HepG2 (cell line): ENCODE data around the gene FEM1B. TPM values are rescaled to one million over a fixed set of nuclear protein-coding genes. Genes with fewer than 3 reads are reported as not detected.

Experiments used
- ARID5B ChIP-seq: IDR thresholded peaks from 2 replicates; pipeline ENCODE4 v1.4.0; 2020; ENCODE audit warnings: mild to moderate bottlenecking, missing genetic modification reagents
- CREB1 ChIP-seq, 2 experiments: fragments of 450-650 bp in 1 of 2; IDR thresholded peaks; 2 replicates each; pipeline ENCODE4 v1.6.1; 2016 to 2017; ENCODE audit warnings: control low read depth in 1 of 2, mild to moderate bottlenecking in 1 of 2, missing compliant biosample characterization in 1 of 2, missing genetic modification characterization in 1 of 2
- ELF1 ChIP-seq: sonication (generic); formaldehyde crosslinking; IDR thresholded peaks from 2 replicates; pipeline ENCODE4 v1.4.0; 2020; ENCODE audit warnings: missing genetic modification reagents
- ERF ChIP-seq: IDR thresholded peaks from 2 replicates; pipeline ENCODE4 v1.6.1; 2018; ENCODE audit warnings: missing biosample characterization, missing genetic modification reagents
- ETV6 ChIP-seq: sonication (generic); formaldehyde crosslinking; conservative IDR thresholded peaks from 2 replicates; pipeline ENCODE4 v1.4.0; 2020; ENCODE audit warnings: missing genetic modification reagents
- KLF16 ChIP-seq, 2 experiments: sonication (generic) in 1 of 2; formaldehyde crosslinking in 1 of 2; IDR thresholded peaks; 2 replicates each; pipeline versions ENCODE4 v1.6.1 to v1.8.0; 2016 to 2023; ENCODE audit warnings: missing genetic modification reagents in 2 of 2, missing compliant biosample characterization in 1 of 2
- MAF1 ChIP-seq: sonication (generic); formaldehyde crosslinking; IDR thresholded peaks from 2 replicates; pipeline ENCODE4 v1.5.0; 2020; ENCODE audit warnings: missing genetic modification reagents, borderline replicate concordance
- MTA3 ChIP-seq: sonication (generic); formaldehyde crosslinking; IDR thresholded peaks from 2 replicates; pipeline ENCODE4 v1.4.0; 2020; ENCODE audit warnings: missing genetic modification reagents
- NAIF1 ChIP-seq: sonication (generic); formaldehyde crosslinking; IDR thresholded peaks from 2 replicates; pipeline ENCODE4 v1.5.0; 2020; ENCODE audit warnings: mild to moderate bottlenecking, missing genetic modification reagents, borderline replicate concordance
- NFE2L2 ChIP-seq: fragments of 150-350 bp; IDR thresholded peaks from 2 replicates; pipeline ENCODE4 v1.6.1; 2014; ENCODE audit warnings: low read length
- NONO ChIP-seq, 2 experiments: fragments of 450-650 bp in 1 of 2; sonication (generic) in 1 of 2; formaldehyde crosslinking in 1 of 2; IDR thresholded peaks in 1 of 2; conservative IDR thresholded peaks in 1 of 2; 2 replicates each; pipeline versions ENCODE4 v1.6.1 to v1.8.0; 2017 to 2022; ENCODE audit warnings: mild to moderate bottlenecking in 1 of 2, missing genetic modification reagents in 1 of 2, moderate library complexity in 1 of 2
- NPAS2 ChIP-seq: sonication (generic); formaldehyde crosslinking; IDR thresholded peaks from 2 replicates; pipeline ENCODE4 v1.8.0; 2022; ENCODE audit warnings: mild to moderate bottlenecking, missing genetic modification reagents, borderline replicate concordance
- TFAP4 ChIP-seq: sonication (generic); IDR thresholded peaks from 2 replicates; pipeline ENCODE4 v1.6.1; 2016; ENCODE audit warnings: low read depth, borderline replicate concordance
- TOE1 ChIP-seq: sonication (generic); formaldehyde crosslinking; IDR thresholded peaks from 2 replicates; pipeline ENCODE4 v1.4.0; 2020; ENCODE audit warnings: mild to moderate bottlenecking, missing genetic modification reagents
- ZBTB20 ChIP-seq: sonication (generic); formaldehyde crosslinking; IDR thresholded peaks from 2 replicates; pipeline ENCODE4 v1.8.1; 2023; ENCODE audit warnings: missing genetic modification reagents, low read depth, mild to moderate bottlenecking, borderline replicate concordance
- ZKSCAN1 ChIP-seq: fragments of 150-350 bp; IDR thresholded peaks from 2 replicates; pipeline ENCODE4 v1.6.1; 2014; ENCODE audit warnings: low read length
- ZNF432 ChIP-seq: sonication (generic); formaldehyde crosslinking; IDR thresholded peaks from 2 replicates; pipeline ENCODE4 v1.5.0; 2020; ENCODE audit warnings: missing genetic modification reagents, mild to moderate bottlenecking, borderline replicate concordance
- ZNF496 ChIP-seq: sonication (generic); formaldehyde crosslinking; IDR thresholded peaks from 2 replicates; pipeline ENCODE4 v1.8.1; 2023; ENCODE audit warnings: mild to moderate bottlenecking, moderate library complexity, missing genetic modification reagents; ENCODE audit not compliant: insufficient replicate concordance
- ZNF672 ChIP-seq: sonication (generic); formaldehyde crosslinking; IDR thresholded peaks from 2 replicates; pipeline ENCODE4 v1.8.1; 2022; ENCODE audit warnings: missing genetic modification reagents
- ZNF709 ChIP-seq: sonication (generic); formaldehyde crosslinking; IDR thresholded peaks from 2 replicates; pipeline ENCODE4 v1.5.0; 2020; ENCODE audit warnings: mild to moderate bottlenecking, missing genetic modification reagents
- ZNF746 ChIP-seq: sonication (generic); formaldehyde crosslinking; IDR thresholded peaks from 2 replicates; pipeline ENCODE4 v1.8.0; 2022; ENCODE audit warnings: mild to moderate bottlenecking, missing genetic modification reagents
- ZNF768 ChIP-seq: sonication (generic); formaldehyde crosslinking; IDR thresholded peaks from 2 replicates; pipeline ENCODE4 v1.4.0; 2020; ENCODE audit warnings: missing genetic modification reagents
- ZNF782 ChIP-seq: sonication (generic); formaldehyde crosslinking; IDR thresholded peaks from 2 replicates; pipeline ENCODE4 v1.4.0; 2020; ENCODE audit warnings: missing genetic modification reagents, mild to moderate bottlenecking, borderline replicate concordance
- ZNF879 ChIP-seq: sonication (generic); formaldehyde crosslinking; IDR thresholded peaks from 2 replicates; pipeline ENCODE4 v1.8.1; 2023; ENCODE audit warnings: missing genetic modification reagents
- polyA plus RNA-seq, 8 experiments: library from polyadenylated mRNA; depleted of rRNA in 3 of 8; stranded (reverse) in 7 of 8; unstranded in 1 of 8; fragments of >200 nt; fragmentation: Illumina TruSeq in 4 of 8; extraction: Trizol in 4 of 8; gene quantifications; 2 replicates each; pipeline versions ENCODE4 v1.2.1 to v1.2.3, GENCODE V29; 2011 to 2016; ENCODE audit warnings: low read depth in 4 of 8, missing spikeins in 1 of 8, mixed read lengths in 1 of 8; ENCODE audit not compliant: insufficient read depth in 1 of 8
- total RNA-seq, 5 experiments: library from RNA; depleted of rRNA; stranded (reverse); fragments of >200 nt; fragmentation: Illumina TruSeq; extraction: Trizol; gene quantifications; 2 replicates each; pipeline ENCODE4 v1.2.3, GENCODE V29; 2016; ENCODE audit warnings: low read depth in 1 of 5
- TF ChIP-seq, protein P1 (sequence below): sonication (generic); formaldehyde crosslinking; IDR thresholded peaks from 2 replicates; pipeline ENCODE4 v1.4.0; 2020; ENCODE audit warnings: missing genetic modification reagents, low read depth, mild to moderate bottlenecking, borderline replicate concordance

The FEM1B gene
- total and polyA plus RNA-seq, 2 of the 13 experiments (the other 11 are each of a cell fraction or from before 2014, with no cell fraction given), result 38.1 to 40.0 TPM

- no peak for TF ChIP-seq ZNF432 (CRISPR knock-in tag)
- no peak for TF ChIP-seq NFE2L2
- TF ChIP-seq ZNF496 (CRISPR knock-in tag), result no peak
- no peak for TF ChIP-seq TOE1 (CRISPR knock-in tag)
- TF ChIP-seq ZBTB20 (CRISPR knock-in tag), result peak; percentile 82; the same call in 1 of the 2 replicates
- no peak for TF ChIP-seq ZNF782
- TF ChIP-seq ZNF746 (CRISPR knock-in tag), result no peak; the same call in 1 of the 2 replicates
- no peak for TF ChIP-seq NONO (IDR thresholded peaks at IDR 0.05)
- TF ChIP-seq NONO (CRISPR knock-in tag; conservative IDR thresholded peaks at IDR 0.05), result no peak
- no peak for TF ChIP-seq CREB1 (IDR thresholded peaks at IDR 0.05)
- peak; percentile 36; the same call in 1 of the 2 replicates for TF ChIP-seq CREB1 (CRISPR knock-in tag; IDR thresholded peaks at IDR 0.05)
- TF ChIP-seq, protein P1, sequence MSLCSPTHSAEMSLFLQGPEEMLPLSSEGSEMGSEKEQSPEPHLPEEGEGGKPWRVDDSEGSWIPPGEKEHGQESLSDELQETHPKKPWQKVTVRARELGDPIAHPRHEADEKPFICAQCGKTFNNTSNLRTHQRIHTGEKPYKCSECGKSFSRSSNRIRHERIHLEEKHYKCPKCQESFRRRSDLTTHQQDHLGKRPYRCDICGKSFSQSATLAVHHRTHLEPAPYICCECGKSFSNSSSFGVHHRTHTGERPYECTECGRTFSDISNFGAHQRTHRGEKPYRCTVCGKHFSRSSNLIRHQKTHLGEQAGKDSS (CRISPR knock-in tag), result no peak
- no peak for TF ChIP-seq NAIF1 (CRISPR knock-in tag)
- peak; percentile 90 for TF ChIP-seq ARID5B (CRISPR knock-in tag)
- TF ChIP-seq ELF1 (CRISPR knock-in tag), result no peak
- no peak for TF ChIP-seq ZKSCAN1
- no peak for TF ChIP-seq ZNF768 (CRISPR knock-in tag)
- TF ChIP-seq ZNF879 (CRISPR knock-in tag), result no peak
- TF ChIP-seq TFAP4, result 0 out of 2 replicates have a peak, but pooled peaks have one; percentile 17
- peak; percentile 60; the same call in 1 of the 2 replicates for TF ChIP-seq ZNF709 (CRISPR knock-in tag)
- no peak for TF ChIP-seq MAF1 (CRISPR knock-in tag)
- TF ChIP-seq ERF (CRISPR knock-in tag), result 0 out of 2 replicates have a peak, but pooled peaks have one; percentile 16
- TF ChIP-seq ZNF672 (CRISPR knock-in tag), result no peak
- 0 out of 4 replicates have a peak, but pooled peaks of 1 of the 2 experiments have one; percentile 32 for TF ChIP-seq KLF16 (CRISPR knock-in tag; IDR thresholded peaks at IDR 0.05)
- no peak for TF ChIP-seq ETV6 (CRISPR knock-in tag)
- no peak for TF ChIP-seq MTA3
- TF ChIP-seq NPAS2 (CRISPR knock-in tag), result no peak
These were observed 22.8 kb downstream of the FEM1B start (continued) for GRCh38 chr15:68300115-68300940.
